GM13977 (cell line): ENCODE measurements around the gene CDH13.

Source experiments
- DNase-seq: peaks from one replicate; pipeline ENCODE4 v3.0.0; 2012; ENCODE audit warnings: low spot score
- in situ Hi-C: fragments of 300-500 bp; cut with MboI; formaldehyde crosslinking; loops from one replicate; pipeline ENCODE4 v1.12.0; 2022; ENCODE audit warnings: low sequenced_read_pairs, low pct_unique_long_range_greater_than_20kb, mixed read lengths, inconsistent platforms; ENCODE audit not compliant: unreplicated experiment
- TF ChIP-seq, protein P1 (sequence below): IDR thresholded peaks from 2 replicates; pipeline ENCODE4 v1.5.1; 2012; ENCODE audit warnings: mild to moderate bottlenecking, control low read depth; ENCODE audit not compliant: insufficient read depth; ENCODE audit errors: extremely low read depth, missing control alignments

CDH13 gene

DNA sequence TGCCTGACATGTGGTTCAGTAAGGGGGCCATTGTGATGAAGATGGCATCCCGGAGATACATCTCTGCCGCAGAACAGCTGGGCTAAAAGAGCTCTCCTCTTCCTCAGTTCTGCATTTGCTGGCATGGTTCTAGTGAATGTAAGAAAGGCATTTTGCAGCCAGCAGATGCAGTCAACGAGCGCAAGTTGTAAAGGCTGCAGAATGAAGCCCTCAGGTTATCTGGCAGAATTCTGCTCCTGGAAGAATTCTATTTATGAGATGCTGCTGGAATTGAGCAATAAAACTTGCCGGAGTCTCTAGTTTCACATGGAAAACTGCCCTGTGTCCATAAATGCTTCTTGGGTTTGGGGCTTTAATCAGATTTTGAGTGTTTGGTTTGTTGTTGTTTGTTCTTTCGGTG is 1004.2 kb downstream of the CDH13 start:
- in situ Hi-C loops, result no loop called here
- DNase-seq, result no peak
- TF ChIP-seq, protein P1, sequence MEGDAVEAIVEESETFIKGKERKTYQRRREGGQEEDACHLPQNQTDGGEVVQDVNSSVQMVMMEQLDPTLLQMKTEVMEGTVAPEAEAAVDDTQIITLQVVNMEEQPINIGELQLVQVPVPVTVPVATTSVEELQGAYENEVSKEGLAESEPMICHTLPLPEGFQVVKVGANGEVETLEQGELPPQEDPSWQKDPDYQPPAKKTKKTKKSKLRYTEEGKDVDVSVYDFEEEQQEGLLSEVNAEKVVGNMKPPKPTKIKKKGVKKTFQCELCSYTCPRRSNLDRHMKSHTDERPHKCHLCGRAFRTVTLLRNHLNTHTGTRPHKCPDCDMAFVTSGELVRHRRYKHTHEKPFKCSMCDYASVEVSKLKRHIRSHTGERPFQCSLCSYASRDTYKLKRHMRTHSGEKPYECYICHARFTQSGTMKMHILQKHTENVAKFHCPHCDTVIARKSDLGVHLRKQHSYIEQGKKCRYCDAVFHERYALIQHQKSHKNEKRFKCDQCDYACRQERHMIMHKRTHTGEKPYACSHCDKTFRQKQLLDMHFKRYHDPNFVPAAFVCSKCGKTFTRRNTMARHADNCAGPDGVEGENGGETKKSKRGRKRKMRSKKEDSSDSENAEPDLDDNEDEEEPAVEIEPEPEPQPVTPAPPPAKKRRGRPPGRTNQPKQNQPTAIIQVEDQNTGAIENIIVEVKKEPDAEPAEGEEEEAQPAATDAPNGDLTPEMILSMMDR, result no peak

GRCh38 chr16:83633286-83633685 is 1006.5 kb downstream of the CDH13 start:
- in situ Hi-C loops, result no loop called here
- DNase-seq, result no peak
- TF ChIP-seq, protein P1, result no peak

DNA sequence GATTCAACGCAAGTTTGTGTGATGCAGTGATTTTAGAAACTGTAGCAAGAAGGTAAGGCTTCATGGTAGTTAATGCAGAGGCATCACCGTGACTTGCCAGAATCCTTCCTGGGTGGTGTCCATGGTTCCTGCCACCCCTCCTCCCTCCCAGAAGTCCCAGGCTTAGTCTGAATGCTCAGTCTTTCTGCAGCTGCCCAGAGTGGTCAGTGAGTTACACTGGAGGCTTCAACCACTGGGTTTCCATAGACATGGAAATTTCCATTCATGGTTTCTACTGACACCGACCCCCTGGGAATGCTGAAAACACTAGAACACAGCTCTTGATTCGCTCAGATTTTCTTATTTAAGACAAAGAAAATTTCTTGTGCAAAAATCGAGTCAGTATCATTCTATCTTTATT is 1021.6 kb downstream of the CDH13 start:
- in situ Hi-C loops, result no loop called here
- no peak for DNase-seq
- TF ChIP-seq, protein P1, result no peak

GRCh38 chr16:83651871-83652270 is 1025.1 kb downstream of the CDH13 start:
- TF ChIP-seq, protein P1, result no peak
- in situ Hi-C loops, result no loop called here
- no peak for DNase-seq

DNA sequence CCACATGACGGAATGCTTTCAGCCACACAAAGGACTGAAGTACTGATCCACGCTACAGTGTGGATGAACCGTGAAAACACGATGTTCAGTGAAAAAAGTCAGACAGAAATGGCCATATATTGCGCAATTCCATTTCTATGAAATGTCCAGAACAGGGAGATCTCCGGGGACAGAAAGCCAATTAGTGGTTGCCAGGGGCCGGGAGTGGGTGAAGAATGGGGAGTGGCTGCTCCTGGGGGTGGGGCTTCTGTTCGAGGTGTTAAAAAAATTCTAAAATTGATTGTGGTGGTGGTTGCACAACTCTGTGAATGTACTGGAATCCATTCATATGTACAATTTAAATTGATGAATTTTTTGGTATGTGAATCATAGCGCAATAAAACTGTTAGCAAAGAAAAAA is 1026.2 kb downstream of the CDH13 start:
- TF ChIP-seq, protein P1, result no peak
- DNase-seq, result no peak
- in situ Hi-C loops, result no loop called here

GRCh38 chr16:83653785-83654184 is 1027.0 kb downstream of the CDH13 start:
- in situ Hi-C loops, result no loop called here
- DNase-seq, result no peak
- TF ChIP-seq, protein P1, result no peak

- TF ChIP-seq, protein P1, result no peak
- DNase-seq, result no peak
- in situ Hi-C loops, result no loop called here
Measured at GRCh38 chr16:83660282-83660681, 1033.5 kb downstream of the CDH13 start.
